Activated naive CD8-positive, alpha-beta T cell treated with anti-CD3 and anti-CD28 coated beads for 36 hours (primary cell): Measurements from ENCODE around the gene SLC12A2. TPM values are rescaled to one million over a fixed set of nuclear protein-coding genes. Genes with fewer than 3 reads are reported as not detected.

Source experiments
- DNase-seq: peaks from one replicate; pipeline ENCODE4 v3.0.0; 2021
- H3K27ac Mint-ChIP-seq: one replicate; pipeline ENCODE4 v1.8.0; 2022; ENCODE audit warnings: mild to moderate bottlenecking, moderate library complexity, mixed read lengths
- H3K27me3 Mint-ChIP-seq: one replicate; pipeline ENCODE4 v1.8.0; 2022; ENCODE audit warnings: mild to moderate bottlenecking, mixed read lengths
- H3K36me3 Mint-ChIP-seq: one replicate; pipeline ENCODE4 v1.8.0; 2021; ENCODE audit warnings: mild to moderate bottlenecking, mixed read lengths
- H3K4me1 Mint-ChIP-seq: one replicate; pipeline ENCODE4 v1.8.0; 2021; ENCODE audit warnings: mixed read lengths
- H3K4me3 Mint-ChIP-seq: one replicate; pipeline ENCODE4 v1.8.0; 2022; ENCODE audit warnings: mild to moderate bottlenecking, moderate library complexity, mixed read lengths
- H3K9me3 Mint-ChIP-seq: one replicate; pipeline ENCODE4 v1.8.0; 2022; ENCODE audit warnings: mixed read lengths
- total RNA-seq, 2 experiments: library from RNA; stranded (reverse); gene quantifications; one replicate each; pipeline ENCODE4 v1.2.3, GENCODE V29; 2021

Gene SLC12A2
- total RNA-seq, 2 experiments from 2014 or later: 16.9 to 18.5 TPM

DNA sequence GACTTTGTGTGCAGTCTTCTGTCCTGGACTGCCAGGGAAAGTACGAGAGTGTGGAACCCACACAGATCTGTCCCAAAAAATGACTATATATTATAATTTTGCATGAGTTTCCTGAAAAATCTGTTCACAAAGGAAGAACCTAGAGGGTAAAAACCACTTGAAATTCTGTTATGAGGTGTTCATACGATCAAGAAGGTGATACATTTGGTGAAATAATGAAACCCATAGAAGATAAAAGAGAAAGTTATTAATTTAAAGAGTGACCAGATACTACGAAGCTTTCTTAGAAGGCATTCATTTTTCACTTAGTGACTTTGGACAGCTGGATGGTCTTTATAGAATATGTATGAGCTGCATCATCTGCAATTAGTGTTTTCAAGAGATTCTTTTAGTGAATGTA lies 32.9 kb downstream of the SLC12A2 start:
- Mint-ChIP-seq H3K27me3 (no peaks in the 10 kb centered on the region), H3K9me3 (peaks cover 14% of the 10 kb centered on the region), H3K4me3 (no peak overlapping the region), H3K4me1 (peaks cover 9% of the 10 kb centered on the region), H3K27ac (no peak overlapping the region), H3K36me3 (peaks cover 57% of the 10 kb centered on the region)
- no peak for DNase-seq

DNA sequence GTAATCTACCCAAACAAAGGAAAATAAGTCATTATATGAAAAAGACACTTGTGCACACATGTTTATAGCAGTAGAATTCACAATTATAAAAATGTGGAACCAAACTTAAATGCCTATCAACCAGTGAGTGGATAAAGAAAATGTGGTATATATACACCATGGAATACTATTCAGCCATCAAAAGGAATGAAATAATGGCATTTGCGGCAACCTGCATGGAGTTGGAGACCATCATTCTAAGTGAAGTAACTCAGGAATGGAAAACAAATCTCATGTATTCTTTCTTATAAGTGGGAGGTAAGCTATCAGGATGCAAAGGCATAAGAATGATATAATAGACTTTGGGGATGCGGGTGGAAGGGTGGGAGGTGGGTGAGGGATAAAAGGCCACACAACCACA lies 34.6 kb downstream of the SLC12A2 start:
- no peak for DNase-seq
- Mint-ChIP-seq H3K36me3 (peaks cover 51% of the 10 kb centered on the region), H3K4me3 (no peak overlapping the region), H3K9me3 (peaks cover 14% of the 10 kb centered on the region), H3K27ac (no peak overlapping the region), H3K27me3 (no peaks in the 10 kb centered on the region), H3K4me1 (no peaks in the 10 kb centered on the region)

DNA sequence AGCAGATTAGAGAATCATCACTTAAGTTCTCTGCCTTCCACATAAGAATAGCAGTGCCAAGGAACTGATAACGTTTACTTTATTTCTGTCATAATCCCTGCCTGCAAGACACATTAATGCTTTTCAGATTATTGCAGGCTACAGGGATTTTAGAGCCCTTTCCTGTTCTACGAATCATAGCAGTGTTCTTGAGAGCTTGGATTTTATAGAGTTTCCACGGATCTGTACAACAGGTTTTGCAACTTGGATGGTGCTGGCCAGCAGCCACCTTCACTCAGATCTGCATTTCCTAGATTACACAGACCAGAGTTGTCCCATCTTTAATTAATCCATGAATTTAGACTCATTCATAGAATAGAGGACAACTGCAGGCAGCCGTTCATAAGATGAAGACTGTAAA lies 38.1 kb downstream of the SLC12A2 start:
- Mint-ChIP-seq H3K4me3 (no peak overlapping the region), H3K4me1 (no peaks in the 10 kb centered on the region), H3K36me3 (peaks cover 27% of the 10 kb centered on the region), H3K27me3 (no peaks in the 10 kb centered on the region), H3K9me3 (peaks cover 14% of the 10 kb centered on the region), H3K27ac (no peak overlapping the region)
- DNase-seq: no peak

DNA sequence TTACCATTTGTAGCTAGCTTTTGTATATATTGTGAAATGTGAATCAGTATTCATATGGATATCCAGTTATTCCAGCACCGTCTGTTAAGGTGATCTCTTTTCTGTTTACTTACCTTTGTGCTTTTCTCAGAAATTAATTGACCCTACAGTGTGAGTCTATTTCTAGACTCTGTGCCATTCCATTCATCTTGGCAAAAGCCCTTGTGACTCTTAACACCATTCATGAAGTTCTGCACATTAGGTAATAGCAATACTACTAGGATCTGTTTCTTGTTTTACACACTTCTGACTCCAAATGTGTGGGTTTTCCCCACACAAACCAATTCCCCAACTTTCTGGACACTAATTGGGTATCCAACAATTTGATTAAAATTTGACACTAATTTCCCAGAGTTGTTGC lies 40.4 kb downstream of the SLC12A2 start:
- Mint-ChIP-seq H3K27ac (no peak overlapping the region), H3K9me3 (peaks cover 4% of the 10 kb centered on the region), H3K4me3 (no peak overlapping the region), H3K36me3 (peaks cover 7% of the 10 kb centered on the region), H3K4me1 (no peaks in the 10 kb centered on the region), H3K27me3 (no peaks in the 10 kb centered on the region)
- DNase-seq: no peak

DNA sequence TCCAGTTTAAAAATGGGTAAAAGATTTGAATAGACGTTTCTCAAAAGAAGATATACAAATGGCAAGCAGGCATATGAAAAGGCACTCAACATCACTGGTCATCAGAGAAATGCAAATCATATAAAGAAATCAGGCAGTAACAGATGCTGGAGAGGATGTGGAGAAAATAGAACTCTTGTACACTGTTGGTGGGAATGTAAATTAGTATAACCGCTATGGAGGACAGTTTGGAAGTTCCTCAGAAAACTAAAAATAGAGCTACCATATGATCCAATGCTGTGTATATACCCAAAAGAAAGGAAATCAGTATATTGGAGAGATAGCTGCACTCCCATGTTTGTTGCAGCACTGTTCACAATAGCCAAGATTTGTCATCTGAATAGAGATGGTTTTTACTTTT lies 42.7 kb downstream of the SLC12A2 start:
- H3K27ac Mint-ChIP-seq: no peak overlapping the region
- H3K27me3 Mint-ChIP-seq: no peaks in the 10 kb centered on the region
- no peaks in the 10 kb centered on the region for H3K9me3 Mint-ChIP-seq

DNA sequence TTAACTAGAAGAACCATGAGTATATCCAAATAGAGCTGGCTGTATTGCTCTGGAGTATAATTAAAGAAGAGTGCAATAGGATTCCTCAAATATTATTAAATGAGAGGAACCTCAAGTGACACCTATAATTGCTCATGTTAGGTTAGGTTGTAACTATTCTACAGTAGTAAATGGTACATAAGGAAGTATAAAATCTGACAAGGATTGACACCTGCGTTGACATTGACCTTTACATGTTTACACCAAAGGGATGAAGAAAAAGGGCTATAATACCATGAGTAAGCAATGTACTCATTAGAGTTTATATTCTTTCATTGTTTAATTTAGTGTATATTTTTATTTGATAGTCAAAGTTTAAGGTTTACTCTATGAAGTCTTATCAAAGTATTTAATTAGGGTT lies 48.9 kb downstream of the SLC12A2 start:
- DNase-seq: no peak
- no peaks in the 10 kb centered on the region for H3K4me1 Mint-ChIP-seq
- H3K27ac Mint-ChIP-seq: no peak overlapping the region
- peaks cover 29% of the 10 kb centered on the region for H3K36me3 Mint-ChIP-seq
- no peak overlapping the region for H3K4me3 Mint-ChIP-seq
- no peaks in the 10 kb centered on the region for H3K9me3 Mint-ChIP-seq
- H3K27me3 Mint-ChIP-seq: no peaks in the 10 kb centered on the region

More for the DNA sequence above, 42.7 kb downstream of the SLC12A2 start:
- DNase-seq: no peak
- Mint-ChIP-seq H3K36me3 (peaks cover 7% of the 10 kb centered on the region), H3K4me3 (no peak overlapping the region), H3K4me1 (no peaks in the 10 kb centered on the region)

DNA sequence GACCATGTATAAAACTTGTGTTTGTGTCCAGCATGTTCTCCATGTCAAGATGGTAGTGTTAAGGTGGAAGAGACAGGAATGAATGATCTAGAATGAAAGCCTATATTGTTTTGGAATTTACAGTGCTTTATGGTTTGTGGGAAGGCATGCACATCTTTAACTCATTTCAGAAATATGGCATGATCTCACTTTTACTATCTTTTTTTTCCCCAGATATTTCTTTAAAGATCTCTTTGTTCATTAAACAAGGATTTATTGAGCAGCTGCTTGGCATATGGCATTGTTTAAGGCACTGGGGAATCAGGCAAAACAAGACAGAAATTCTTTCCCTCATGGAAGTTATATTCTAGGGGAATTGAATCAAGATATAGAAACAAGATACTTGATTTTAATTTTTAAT lies 51.7 kb downstream of the SLC12A2 start:
- Mint-ChIP-seq H3K27me3 (no peaks in the 10 kb centered on the region), H3K4me3 (no peak overlapping the region), H3K4me1 (no peaks in the 10 kb centered on the region), H3K27ac (no peak overlapping the region), H3K9me3 (no peaks in the 10 kb centered on the region), H3K36me3 (peaks cover 34% of the 10 kb centered on the region)
- DNase-seq: no peak

DNA sequence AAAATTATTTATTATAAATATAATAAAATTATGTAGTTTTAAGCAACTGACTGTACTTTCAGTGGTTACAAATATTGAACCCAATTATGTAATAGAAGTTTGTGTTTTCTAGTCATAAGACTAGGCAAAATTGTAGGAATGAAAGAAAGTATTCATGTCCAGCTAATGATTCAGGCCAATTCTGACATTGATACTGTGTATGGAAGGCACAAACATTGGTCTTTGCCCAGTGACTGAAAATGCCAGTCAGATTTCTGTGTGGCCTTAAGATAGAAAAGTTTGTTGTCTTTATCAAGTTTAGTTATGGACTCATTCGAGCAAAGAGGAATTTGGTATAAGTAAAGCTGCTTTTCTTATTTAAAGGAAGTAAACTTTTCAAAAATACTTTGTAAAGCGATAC lies 60.3 kb downstream of the SLC12A2 start:
- H3K4me1 Mint-ChIP-seq: no peaks in the 10 kb centered on the region
- DNase-seq: no peak
- H3K4me3 Mint-ChIP-seq: no peak overlapping the region
- H3K27me3 Mint-ChIP-seq: no peaks in the 10 kb centered on the region
- H3K27ac Mint-ChIP-seq: no peak overlapping the region
- peaks cover 10% of the 10 kb centered on the region for H3K36me3 Mint-ChIP-seq
- H3K9me3 Mint-ChIP-seq: no peaks in the 10 kb centered on the region

DNA sequence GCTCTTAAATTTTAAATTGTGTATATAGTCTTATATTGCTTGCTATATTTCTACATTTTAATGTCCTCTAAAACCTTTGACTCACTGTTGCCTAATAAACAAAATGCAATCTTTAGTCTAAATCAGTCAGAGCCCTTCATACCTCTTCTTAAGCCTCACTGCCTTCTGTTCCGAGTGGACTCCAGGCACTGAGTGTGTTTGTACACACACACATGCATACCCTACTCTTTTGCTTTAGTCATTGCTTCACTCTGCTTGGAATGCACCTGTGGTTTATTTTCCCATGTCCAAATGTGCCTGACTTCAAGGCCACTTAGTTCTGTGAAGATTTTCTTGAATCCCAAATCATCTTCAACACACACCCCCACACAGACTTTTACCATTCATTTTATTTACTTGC lies 60.9 kb downstream of the SLC12A2 start:
- Mint-ChIP-seq H3K4me1 (no peaks in the 10 kb centered on the region), H3K36me3 (peaks cover 10% of the 10 kb centered on the region), H3K9me3 (no peaks in the 10 kb centered on the region), H3K4me3 (no peak overlapping the region), H3K27ac (no peak overlapping the region), H3K27me3 (no peaks in the 10 kb centered on the region)
- no peak for DNase-seq

DNA sequence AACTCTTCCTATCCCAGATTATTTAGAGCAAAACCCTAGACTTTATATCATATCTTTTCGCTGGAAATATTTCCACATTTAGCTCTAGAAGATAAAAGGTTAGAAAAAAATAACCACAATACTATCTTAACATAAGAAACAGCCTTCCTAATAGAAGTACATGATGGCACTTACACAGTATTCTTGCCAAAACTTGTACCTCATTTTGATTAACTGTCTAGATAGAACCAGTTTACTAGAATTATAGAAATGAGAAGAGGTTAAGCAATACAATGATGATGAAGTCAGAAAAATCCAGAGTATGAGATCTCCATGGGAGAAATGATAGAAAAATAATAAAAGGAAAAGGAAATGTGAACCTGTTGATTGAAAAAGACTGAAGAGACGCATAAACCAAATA lies 63.1 kb downstream of the SLC12A2 start:
- Mint-ChIP-seq H3K36me3 (peaks cover 10% of the 10 kb centered on the region), H3K27me3 (no peaks in the 10 kb centered on the region), H3K27ac (no peak overlapping the region), H3K4me3 (no peak overlapping the region), H3K9me3 (no peaks in the 10 kb centered on the region), H3K4me1 (no peaks in the 10 kb centered on the region)
- DNase-seq: no peak

DNA sequence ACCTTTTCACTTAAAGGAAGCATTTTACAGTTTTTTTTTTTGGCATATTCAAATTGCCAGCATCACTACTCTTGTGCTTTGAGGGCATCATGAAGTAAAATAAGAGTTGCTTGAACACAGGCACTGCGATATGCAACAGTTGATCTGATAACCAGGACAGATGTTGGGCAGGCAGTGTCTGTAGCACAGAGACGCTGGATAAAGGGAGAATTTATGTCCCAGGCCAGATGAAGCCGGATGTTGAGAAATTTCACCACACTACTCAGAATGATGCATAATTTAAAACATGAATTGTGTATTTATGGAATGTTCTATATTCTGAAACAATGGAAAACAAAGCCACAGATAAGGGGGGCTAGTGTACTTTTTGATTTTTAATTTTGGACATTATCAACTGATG lies 71.4 kb downstream of the SLC12A2 start:
- no peak overlapping the region for H3K4me3 Mint-ChIP-seq
- H3K36me3 Mint-ChIP-seq: peaks cover 38% of the 10 kb centered on the region
- no peaks in the 10 kb centered on the region for H3K27me3 Mint-ChIP-seq
- DNase-seq: no peak
- no peaks in the 10 kb centered on the region for H3K4me1 Mint-ChIP-seq
- no peak overlapping the region for H3K27ac Mint-ChIP-seq
- peaks cover 1% of the 10 kb centered on the region for H3K9me3 Mint-ChIP-seq

DNA sequence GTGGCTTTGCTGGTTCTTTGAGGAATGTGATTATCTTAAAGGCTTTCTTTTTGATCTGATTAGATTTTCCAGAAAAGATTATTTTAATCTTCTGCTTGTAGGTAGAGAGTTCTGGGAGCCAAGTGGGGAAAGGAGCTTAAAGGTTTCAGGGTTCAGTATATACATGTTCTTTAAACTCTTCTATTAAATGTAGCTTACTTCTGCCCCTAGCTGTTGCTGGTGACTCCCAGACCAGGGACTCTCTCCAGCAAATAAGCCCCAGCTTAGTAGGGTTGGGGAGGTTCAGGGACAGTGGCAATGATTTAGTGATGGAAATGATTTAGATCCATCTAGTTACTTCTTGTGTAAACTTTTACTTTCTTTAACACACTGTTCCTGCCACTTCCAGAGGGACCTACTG lies 72.2 kb downstream of the SLC12A2 start:
- Mint-ChIP-seq H3K27ac (no peak overlapping the region), H3K4me1 (no peaks in the 10 kb centered on the region), H3K27me3 (no peaks in the 10 kb centered on the region), H3K9me3 (peaks cover 1% of the 10 kb centered on the region), H3K4me3 (no peak overlapping the region), H3K36me3 (peaks cover 43% of the 10 kb centered on the region)
- no peak for DNase-seq

DNA sequence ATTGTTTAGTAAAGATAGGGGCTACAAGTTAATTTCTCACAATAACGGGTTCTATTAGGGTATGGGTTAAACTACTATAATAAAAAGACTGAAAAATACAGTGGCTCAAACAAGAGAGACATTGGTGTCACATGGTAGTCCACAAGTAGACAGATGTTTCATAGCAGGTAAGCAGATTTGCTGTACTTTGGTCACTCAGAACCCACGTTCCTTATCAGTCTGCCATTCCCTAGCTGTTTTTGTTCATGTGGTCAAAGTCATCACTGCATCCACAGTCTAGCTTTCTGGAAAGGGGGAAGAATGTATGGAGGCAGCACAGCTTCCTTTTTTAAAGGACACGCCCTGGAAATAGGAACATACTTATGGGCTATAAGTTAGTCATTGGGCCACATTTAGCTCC lies 73.0 kb downstream of the SLC12A2 start:
- no peaks in the 10 kb centered on the region for H3K27me3 Mint-ChIP-seq
- H3K36me3 Mint-ChIP-seq: peaks cover 43% of the 10 kb centered on the region

DNA sequence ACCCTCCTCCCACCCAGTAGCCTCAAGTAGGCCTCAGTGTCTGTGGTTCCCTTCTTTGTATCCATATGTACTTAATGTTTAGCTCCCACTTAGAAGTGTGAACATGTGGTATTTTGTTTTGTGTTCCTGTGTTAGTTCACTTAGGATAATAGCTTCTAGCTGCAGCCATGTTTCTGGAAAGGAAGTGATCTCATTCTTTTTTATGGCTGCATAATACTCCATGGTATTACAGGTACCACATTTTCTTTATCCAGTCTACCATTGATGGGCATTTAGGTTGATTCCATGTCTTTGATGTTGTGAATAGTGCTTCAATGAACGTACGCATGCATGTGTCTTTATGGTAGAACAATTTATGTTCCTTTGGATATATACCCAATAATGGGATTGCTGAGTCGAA lies 74.8 kb downstream of the SLC12A2 start:
- no peak overlapping the region for H3K27ac Mint-ChIP-seq
- no peak for DNase-seq
- peaks cover 1% of the 10 kb centered on the region for H3K9me3 Mint-ChIP-seq
- peaks cover 54% of the 10 kb centered on the region for H3K36me3 Mint-ChIP-seq
- no peaks in the 10 kb centered on the region for H3K4me1 Mint-ChIP-seq
- H3K27me3 Mint-ChIP-seq: no peaks in the 10 kb centered on the region
- H3K4me3 Mint-ChIP-seq: no peak overlapping the region

More for the DNA sequence above, 73.0 kb downstream of the SLC12A2 start:
- Mint-ChIP-seq H3K4me3 (no peak overlapping the region), H3K27ac (no peak overlapping the region), H3K4me1 (no peaks in the 10 kb centered on the region), H3K9me3 (peaks cover 1% of the 10 kb centered on the region)
- no peak for DNase-seq

DNA sequence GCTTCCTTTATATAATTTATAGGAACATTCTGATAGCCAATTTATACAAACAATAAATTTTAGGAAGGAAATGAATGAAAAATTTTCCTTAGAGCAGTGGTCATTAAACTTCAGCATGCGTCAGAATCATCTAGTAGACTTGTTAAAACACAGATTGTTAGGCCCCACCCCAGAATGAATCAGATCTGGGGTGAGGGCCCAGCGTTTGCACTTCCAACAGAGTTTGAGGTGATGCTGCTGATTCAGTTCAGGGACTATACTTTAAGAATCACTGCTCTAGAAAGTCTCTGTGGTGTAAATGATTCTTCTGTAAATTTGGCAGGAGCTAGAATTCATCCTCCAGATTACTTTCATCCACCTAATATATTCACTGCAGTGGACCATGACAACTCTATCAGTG lies 80.4 kb downstream of the SLC12A2 start:
- Mint-ChIP-seq H3K36me3 (peaks cover 38% of the 10 kb centered on the region), H3K4me3 (no peak overlapping the region), H3K27me3 (no peaks in the 10 kb centered on the region), H3K27ac (no peak overlapping the region), H3K9me3 (no peaks in the 10 kb centered on the region), H3K4me1 (no peaks in the 10 kb centered on the region)
- no peak for DNase-seq

DNA sequence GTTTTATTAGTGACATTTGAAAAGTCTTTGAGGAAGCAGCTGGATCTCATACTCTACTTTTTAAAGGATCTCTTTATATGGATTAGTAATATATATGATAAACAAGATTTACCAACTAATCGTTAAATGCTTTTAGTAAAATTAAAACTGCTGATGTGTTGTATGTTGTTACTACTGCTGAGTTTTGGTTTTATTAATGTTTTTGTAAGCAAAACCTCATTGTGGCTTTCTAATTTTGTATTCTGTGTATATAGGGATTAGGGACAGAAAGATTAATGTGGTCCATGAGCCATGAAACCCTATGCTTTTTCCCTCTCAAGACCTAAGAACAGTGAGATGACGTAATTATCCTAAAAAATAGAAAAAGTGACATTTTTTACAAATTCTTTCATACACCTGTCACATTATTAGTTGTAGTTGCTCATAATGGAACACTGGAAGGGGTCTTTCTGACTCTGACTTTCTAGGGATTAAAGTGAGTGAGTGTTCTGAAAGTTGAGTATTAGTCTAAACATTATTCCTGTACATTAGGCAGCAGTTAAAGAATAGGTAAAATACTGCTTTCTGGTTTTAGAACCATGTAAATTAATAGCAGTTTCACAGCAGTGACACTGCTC lies 85.9 kb downstream of the SLC12A2 start:
- no peaks in the 10 kb centered on the region for H3K4me1 Mint-ChIP-seq
- H3K9me3 Mint-ChIP-seq: no peaks in the 10 kb centered on the region
- DNase-seq: no peak
- no peak overlapping the region for H3K27ac Mint-ChIP-seq
- no peak overlapping the region for H3K4me3 Mint-ChIP-seq
- no peaks in the 10 kb centered on the region for H3K27me3 Mint-ChIP-seq
- H3K36me3 Mint-ChIP-seq: peaks cover 24% of the 10 kb centered on the region
